ENCODE data around the gene GMIP.

GMIP gene

DNA sequence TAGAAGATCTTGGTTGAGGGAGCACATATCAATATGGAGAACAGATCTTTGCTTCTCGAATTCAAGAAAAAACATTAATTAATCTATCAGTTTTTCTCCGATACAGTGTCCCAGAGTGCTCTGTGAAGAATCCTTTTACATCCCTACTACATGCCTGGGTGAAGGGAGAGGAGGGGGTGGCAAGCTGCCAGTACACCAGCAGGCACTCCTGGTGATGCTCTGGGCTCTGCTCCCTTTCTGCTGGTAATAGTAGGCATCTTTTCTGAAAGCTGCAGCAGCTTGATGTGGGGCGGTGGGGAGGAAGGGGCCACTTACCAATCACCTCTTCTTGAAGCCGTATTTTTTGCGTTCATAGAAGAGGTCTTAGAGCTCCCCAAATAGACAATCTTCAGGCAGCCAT is 55.7 kb downstream of the GMIP start:
- TF ChIP-seq TCF12 (IDR thresholded peaks at IDR 0.05; ENCODE audit: low read depth) (no peak), FOXM1 (IDR thresholded peaks at IDR 0.05; ENCODE audit: borderline replicate concordance, low read depth) (no peak), ZBTB7A (IDR thresholded peaks at IDR 0.05; ENCODE audit: low read depth) (no peak)

DNA sequence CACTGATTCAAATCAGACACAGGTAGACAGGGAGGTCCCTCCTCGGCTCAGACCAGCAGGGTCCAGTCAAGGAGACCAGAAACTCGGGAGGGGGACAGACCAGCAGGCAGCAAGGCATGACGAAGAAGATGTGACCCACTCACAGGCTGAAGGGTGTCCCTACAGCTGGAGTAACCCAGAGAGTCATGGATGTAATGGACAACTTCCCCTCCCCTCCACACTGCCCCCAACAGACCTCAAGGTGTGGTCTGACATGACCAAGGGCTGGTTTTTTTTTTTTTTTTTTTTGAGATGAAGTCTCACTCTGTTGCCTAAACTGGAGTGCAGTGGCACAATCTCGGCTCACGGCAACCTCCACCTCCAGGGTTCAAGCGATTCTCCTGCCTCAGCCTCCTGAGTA is 59.1 kb downstream of the GMIP start:
- no peak for TF ChIP-seq NFIC (IDR thresholded peaks at IDR 0.05)
- TF ChIP-seq, protein P1, sequence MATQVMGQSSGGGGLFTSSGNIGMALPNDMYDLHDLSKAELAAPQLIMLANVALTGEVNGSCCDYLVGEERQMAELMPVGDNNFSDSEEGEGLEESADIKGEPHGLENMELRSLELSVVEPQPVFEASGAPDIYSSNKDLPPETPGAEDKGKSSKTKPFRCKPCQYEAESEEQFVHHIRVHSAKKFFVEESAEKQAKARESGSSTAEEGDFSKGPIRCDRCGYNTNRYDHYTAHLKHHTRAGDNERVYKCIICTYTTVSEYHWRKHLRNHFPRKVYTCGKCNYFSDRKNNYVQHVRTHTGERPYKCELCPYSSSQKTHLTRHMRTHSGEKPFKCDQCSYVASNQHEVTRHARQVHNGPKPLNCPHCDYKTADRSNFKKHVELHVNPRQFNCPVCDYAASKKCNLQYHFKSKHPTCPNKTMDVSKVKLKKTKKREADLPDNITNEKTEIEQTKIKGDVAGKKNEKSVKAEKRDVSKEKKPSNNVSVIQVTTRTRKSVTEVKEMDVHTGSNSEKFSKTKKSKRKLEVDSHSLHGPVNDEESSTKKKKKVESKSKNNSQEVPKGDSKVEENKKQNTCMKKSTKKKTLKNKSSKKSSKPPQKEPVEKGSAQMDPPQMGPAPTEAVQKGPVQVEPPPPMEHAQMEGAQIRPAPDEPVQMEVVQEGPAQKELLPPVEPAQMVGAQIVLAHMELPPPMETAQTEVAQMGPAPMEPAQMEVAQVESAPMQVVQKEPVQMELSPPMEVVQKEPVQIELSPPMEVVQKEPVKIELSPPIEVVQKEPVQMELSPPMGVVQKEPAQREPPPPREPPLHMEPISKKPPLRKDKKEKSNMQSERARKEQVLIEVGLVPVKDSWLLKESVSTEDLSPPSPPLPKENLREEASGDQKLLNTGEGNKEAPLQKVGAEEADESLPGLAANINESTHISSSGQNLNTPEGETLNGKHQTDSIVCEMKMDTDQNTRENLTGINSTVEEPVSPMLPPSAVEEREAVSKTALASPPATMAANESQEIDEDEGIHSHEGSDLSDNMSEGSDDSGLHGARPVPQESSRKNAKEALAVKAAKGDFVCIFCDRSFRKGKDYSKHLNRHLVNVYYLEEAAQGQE (IDR thresholded peaks at IDR 0.05; ENCODE audit: low read depth) = no peak
- TF ChIP-seq TEAD4 (IDR thresholded peaks at IDR 0.05) = no peak
- TF ChIP-seq ZBTB7A (IDR thresholded peaks at IDR 0.05; ENCODE audit: low read depth) = no peak
- TF ChIP-seq, protein P2, sequence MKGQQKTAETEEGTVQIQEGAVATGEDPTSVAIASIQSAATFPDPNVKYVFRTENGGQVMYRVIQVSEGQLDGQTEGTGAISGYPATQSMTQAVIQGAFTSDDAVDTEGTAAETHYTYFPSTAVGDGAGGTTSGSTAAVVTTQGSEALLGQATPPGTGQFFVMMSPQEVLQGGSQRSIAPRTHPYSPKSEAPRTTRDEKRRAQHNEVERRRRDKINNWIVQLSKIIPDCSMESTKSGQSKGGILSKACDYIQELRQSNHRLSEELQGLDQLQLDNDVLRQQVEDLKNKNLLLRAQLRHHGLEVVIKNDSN (IDR thresholded peaks at IDR 0.05) = no peak
- TF ChIP-seq CREB1 (IDR thresholded peaks at IDR 0.05; ENCODE audit: low read depth) = no peak
- TF ChIP-seq TCF12 (IDR thresholded peaks at IDR 0.05; ENCODE audit: low read depth) = no peak
- TF ChIP-seq YY1 (IDR thresholded peaks at IDR 0.05; ENCODE audit: low read depth) = no peak
- TF ChIP-seq, protein P3, sequence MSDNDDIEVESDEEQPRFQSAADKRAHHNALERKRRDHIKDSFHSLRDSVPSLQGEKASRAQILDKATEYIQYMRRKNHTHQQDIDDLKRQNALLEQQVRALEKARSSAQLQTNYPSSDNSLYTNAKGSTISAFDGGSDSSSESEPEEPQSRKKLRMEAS (IDR thresholded peaks at IDR 0.05) = no peak
- no peak for TF ChIP-seq EGR1 (IDR thresholded peaks at IDR 0.05)
- TF ChIP-seq TAF1 (IDR thresholded peaks at IDR 0.05; ENCODE audit: low read depth) = no peak
- TF ChIP-seq RAD21 (IDR thresholded peaks at IDR 0.05; ENCODE audit: low read depth) = no peak
- TF ChIP-seq FOXM1 (IDR thresholded peaks at IDR 0.05; ENCODE audit: borderline replicate concordance, low read depth) = no peak
- TF ChIP-seq CEBPB (IDR thresholded peaks at IDR 0.05) = no peak
- no peak for TF ChIP-seq EP300 (IDR thresholded peaks at IDR 0.05; ENCODE audit: borderline replicate concordance)

DNA sequence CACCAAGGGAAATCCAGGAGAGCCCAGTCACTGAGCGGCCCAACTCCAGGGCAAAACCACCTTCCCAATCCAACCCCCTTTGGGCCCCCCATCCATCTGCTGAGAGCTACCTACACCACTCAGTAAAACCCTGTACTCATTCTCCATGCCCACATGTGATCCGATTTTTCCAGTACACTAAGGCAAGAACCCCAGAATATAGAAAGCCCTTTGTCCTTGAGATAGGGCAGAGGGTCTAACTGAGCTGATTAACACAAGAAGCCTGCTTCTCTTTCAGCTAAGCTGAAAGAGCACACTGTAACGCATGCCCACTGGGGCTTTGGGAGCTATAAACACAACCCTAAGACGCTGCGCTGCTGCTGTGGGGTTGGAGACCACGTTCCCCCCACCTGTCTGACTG is 61.0 kb downstream of the GMIP start:
- TF ChIP-seq RAD21 (IDR thresholded peaks at IDR 0.05; ENCODE audit: low read depth) (no peak), TCF12 (IDR thresholded peaks at IDR 0.05; ENCODE audit: low read depth) (no peak), TEAD4 (IDR thresholded peaks at IDR 0.05) (no peak), EGR1 (IDR thresholded peaks at IDR 0.05) (no peak), TAF1 (IDR thresholded peaks at IDR 0.05; ENCODE audit: low read depth) (no peak), YY1 (IDR thresholded peaks at IDR 0.05; ENCODE audit: low read depth) (no peak), EP300 (IDR thresholded peaks at IDR 0.05; ENCODE audit: borderline replicate concordance) (no peak), NFIC (IDR thresholded peaks at IDR 0.05) (no peak), FOXM1 (IDR thresholded peaks at IDR 0.05; ENCODE audit: borderline replicate concordance, low read depth) (no peak), CEBPB (IDR thresholded peaks at IDR 0.05) (no peak), ZBTB7A (IDR thresholded peaks at IDR 0.05; ENCODE audit: low read depth) (no peak), CREB1 (IDR thresholded peaks at IDR 0.05; ENCODE audit: low read depth) (no peak)
- TF ChIP-seq, protein P1 (IDR thresholded peaks at IDR 0.05; ENCODE audit: low read depth) = no peak
- TF ChIP-seq, protein P2 (IDR thresholded peaks at IDR 0.05) = no peak
- TF ChIP-seq, protein P3 (IDR thresholded peaks at IDR 0.05) = no peak

DNA sequence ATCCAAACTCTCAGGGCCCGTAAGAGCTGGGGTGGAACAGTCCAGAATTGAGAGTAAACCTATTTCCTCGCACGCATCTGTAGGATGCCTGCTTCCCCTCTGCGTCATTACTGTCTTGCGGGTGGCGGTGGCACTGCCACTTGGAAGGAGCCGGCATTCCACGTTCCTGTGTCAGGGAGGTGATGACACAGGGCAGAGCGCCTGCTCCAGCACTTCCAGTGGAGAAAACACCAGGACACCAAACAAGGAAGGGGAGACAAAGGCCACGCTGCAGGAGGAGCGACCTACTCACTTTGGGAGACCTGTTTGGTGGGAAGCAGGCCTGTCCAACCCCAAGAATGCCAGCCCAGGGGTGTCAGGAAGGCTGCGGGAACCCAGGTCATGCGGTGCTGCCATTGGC is 62.1 kb downstream of the GMIP start:
- no peak for TF ChIP-seq EGR1 (IDR thresholded peaks at IDR 0.05)
- TF ChIP-seq NFIC (IDR thresholded peaks at IDR 0.05) = no peak
- TF ChIP-seq, protein P2 (IDR thresholded peaks at IDR 0.05) = no peak
- no peak for TF ChIP-seq RAD21 (IDR thresholded peaks at IDR 0.05; ENCODE audit: low read depth)
- TF ChIP-seq, protein P3 (IDR thresholded peaks at IDR 0.05) = no peak
- no peak for TF ChIP-seq TEAD4 (IDR thresholded peaks at IDR 0.05)
- no peak for TF ChIP-seq ZBTB7A (IDR thresholded peaks at IDR 0.05; ENCODE audit: low read depth)
- TF ChIP-seq CEBPB (IDR thresholded peaks at IDR 0.05) = no peak
- no peak for TF ChIP-seq CREB1 (IDR thresholded peaks at IDR 0.05; ENCODE audit: low read depth)
- TF ChIP-seq FOXM1 (IDR thresholded peaks at IDR 0.05; ENCODE audit: borderline replicate concordance, low read depth) = no peak
- no peak for TF ChIP-seq TAF1 (IDR thresholded peaks at IDR 0.05; ENCODE audit: low read depth)
- TF ChIP-seq, protein P1 (IDR thresholded peaks at IDR 0.05; ENCODE audit: low read depth) = no peak
- no peak for TF ChIP-seq EP300 (IDR thresholded peaks at IDR 0.05; ENCODE audit: borderline replicate concordance)
- TF ChIP-seq YY1 (IDR thresholded peaks at IDR 0.05; ENCODE audit: low read depth) = no peak
- TF ChIP-seq TCF12 (IDR thresholded peaks at IDR 0.05; ENCODE audit: low read depth) = no peak

Data from Ishikawa (cell line).